SK-N-SH treated with all-trans-retinoic acid at 6 μM for 48 hours (cell line): ENCODE data around the gene PGAP2.

Experiments
- ATAC-seq: fragments of 200-7000 bp; cut with Tn5 transposase; 3 replicates; pipeline ENCODE4 v1.9.1; 2020; ENCODE audit warnings: mild to moderate bottlenecking, moderate library complexity
- ARNTL ChIP-seq: fragments of 450-650 bp; formaldehyde crosslinking; IDR thresholded peaks from 2 replicates; pipeline ENCODE4 v1.5.0; 2020; ENCODE audit warnings: low read depth, mild to moderate bottlenecking, moderate library complexity, borderline replicate concordance
- BACH2 ChIP-seq: fragments of 250-450 bp; sonication (Bioruptor Pico); IDR thresholded peaks from 2 replicates; pipeline ENCODE4 v1.9.0; 2021; ENCODE audit warnings: mild to moderate bottlenecking, borderline replicate concordance
- CREB5 ChIP-seq: fragments of 250-450 bp; sonication (Bioruptor Pico); IDR thresholded peaks from 2 replicates; pipeline ENCODE4 v1.5.1; 2020; ENCODE audit warnings: low read depth, mild to moderate bottlenecking, moderate library complexity
- CSDC2 ChIP-seq: fragments of 250-450 bp; sonication (Bioruptor Pico); IDR thresholded peaks from 2 replicates; pipeline ENCODE4 v1.5.0; 2020; ENCODE audit warnings: mild to moderate bottlenecking, moderate library complexity
- CSRNP3 ChIP-seq: fragments of 250-450 bp; sonication (Bioruptor Pico); IDR thresholded peaks from 2 replicates; pipeline ENCODE4 v1.5.1; 2021; ENCODE audit warnings: mild to moderate bottlenecking, moderate library complexity
- ESRRG ChIP-seq: fragments of 250-450 bp; sonication (Bioruptor Pico); IDR thresholded peaks from 2 replicates; pipeline ENCODE4 v1.6.1; 2021; ENCODE audit warnings: mild to moderate bottlenecking
- GLIS3 ChIP-seq: fragments of 250-450 bp; sonication (Bioruptor Pico); IDR thresholded peaks from 2 replicates; pipeline ENCODE4 v1.5.0; 2020; ENCODE audit warnings: mild to moderate bottlenecking, moderate library complexity
- ISL1 ChIP-seq: fragments of 250-450 bp; sonication (Bioruptor Pico); IDR thresholded peaks from 2 replicates; pipeline ENCODE4 v2.1.2; 2022; ENCODE audit warnings: mild to moderate bottlenecking, moderate library complexity
- OSR1 ChIP-seq: fragments of 250-450 bp; sonication (Bioruptor Pico); IDR thresholded peaks from 2 replicates; pipeline ENCODE4 v1.8.0; 2022; ENCODE audit warnings: moderate library complexity, mild to moderate bottlenecking, inconsistent platforms
- POU6F1 ChIP-seq: fragments of 250-450 bp; sonication (Bioruptor Pico); IDR thresholded peaks from 2 replicates; pipeline ENCODE4 v1.8.0; 2021; ENCODE audit warnings: low read depth, mild to moderate bottlenecking, moderate library complexity, borderline replicate concordance
- PPARA ChIP-seq: fragments of 250-450 bp; sonication (Bioruptor Pico); IDR thresholded peaks from 2 replicates; pipeline ENCODE4 v1.5.0; 2020; ENCODE audit warnings: mild to moderate bottlenecking, borderline replicate concordance
- RARB ChIP-seq: fragments of 250-450 bp; sonication (Bioruptor Pico); IDR thresholded peaks from 2 replicates; pipeline ENCODE4 v1.8.0; 2021; ENCODE audit warnings: mild to moderate bottlenecking, moderate library complexity
- SNAI2 ChIP-seq: fragments of 250-450 bp; sonication (Bioruptor Pico); IDR thresholded peaks from 2 replicates; pipeline ENCODE4 v1.5.0; 2020; ENCODE audit warnings: mild to moderate bottlenecking, moderate library complexity
- TCF4 ChIP-seq: fragments of 250-450 bp; sonication (Bioruptor Pico); IDR thresholded peaks from 2 replicates; pipeline ENCODE4 v1.8.0; 2021; ENCODE audit warnings: mild to moderate bottlenecking, moderate library complexity, borderline replicate concordance
- TOX ChIP-seq: fragments of 250-450 bp; sonication (Bioruptor Pico); IDR thresholded peaks from 2 replicates; pipeline ENCODE4 v1.8.0; 2021; ENCODE audit warnings: mild to moderate bottlenecking, moderate library complexity, borderline replicate concordance
- TSHZ2 ChIP-seq: fragments of 250-450 bp; sonication (Bioruptor Pico); IDR thresholded peaks from 2 replicates; pipeline ENCODE4 v1.5.0; 2020; ENCODE audit warnings: mild to moderate bottlenecking, moderate library complexity
- ZC3H10 ChIP-seq: fragments of 250-450 bp; sonication (Bioruptor Pico); IDR thresholded peaks from 2 replicates; pipeline ENCODE4 v1.5.1; 2021; ENCODE audit warnings: mild to moderate bottlenecking, moderate library complexity
- ZFP3 ChIP-seq: fragments of 250-450 bp; sonication (Bioruptor Pico); IDR thresholded peaks from 2 replicates; pipeline ENCODE4 v1.5.0; 2020; ENCODE audit warnings: mild to moderate bottlenecking, moderate library complexity
- ZFP30 ChIP-seq: fragments of 450-650 bp; formaldehyde crosslinking; IDR thresholded peaks from 2 replicates; pipeline ENCODE4 v1.5.0; 2022; ENCODE audit warnings: mild to moderate bottlenecking, moderate library complexity
- ZNF565 ChIP-seq: fragments of 450-650 bp; formaldehyde crosslinking; conservative IDR thresholded peaks from 2 replicates; pipeline ENCODE4 v1.5.0; 2020; ENCODE audit warnings: low read depth, mild to moderate bottlenecking, moderate library complexity
- ZNF70 ChIP-seq: fragments of 450-650 bp; formaldehyde crosslinking; IDR thresholded peaks from 2 replicates; pipeline ENCODE4 v1.5.0; 2020; ENCODE audit warnings: mild to moderate bottlenecking, moderate library complexity
- ZNF8 ChIP-seq: fragments of 450-650 bp; formaldehyde crosslinking; IDR thresholded peaks from 2 replicates; pipeline ENCODE4 v1.5.0; 2020; ENCODE audit warnings: mild to moderate bottlenecking, moderate library complexity

The PGAP2 gene

GRCh38 chr11:3831378-3832239 is 23.2 kb downstream of the PGAP2 start:
- no peak for TF ChIP-seq CSRNP3 (CRISPR knock-in tag)
- no peak for TF ChIP-seq PPARA (CRISPR knock-in tag)
- TF ChIP-seq GLIS3 (CRISPR knock-in tag): no peak
- TF ChIP-seq TOX (CRISPR knock-in tag): no peak
- no peak for TF ChIP-seq ZFP3 (CRISPR knock-in tag)
- TF ChIP-seq ZFP30 (CRISPR knock-in tag): no peak
- TF ChIP-seq ARNTL: no peak
- no peak for ATAC-seq

- TF ChIP-seq BACH2 (CRISPR knock-in tag) (no peak), PPARA (CRISPR knock-in tag) (no peak), ZFP3 (CRISPR knock-in tag) (no peak), TOX (CRISPR knock-in tag) (no peak), SNAI2 (CRISPR knock-in tag) (no peak), ARNTL (no peak), TSHZ2 (no peak), ZNF8 (CRISPR knock-in tag) (no peak)
- ATAC-seq: no peak
Measured at GRCh38 chr11:3832816-3833215, 24.5 kb downstream of the PGAP2 start.

GRCh38 chr11:3833449-3833848 is 25.1 kb downstream of the PGAP2 start:
- no peak for ATAC-seq
- TF ChIP-seq ZNF8 (CRISPR knock-in tag) (no peak), ISL1 (CRISPR knock-in tag) (no peak), OSR1 (CRISPR knock-in tag) (no peak), CREB5 (CRISPR knock-in tag) (no peak), ESRRG (no peak), ZNF565 (CRISPR knock-in tag) (no peak), GLIS3 (CRISPR knock-in tag) (no peak), SNAI2 (CRISPR knock-in tag) (no peak), CSRNP3 (CRISPR knock-in tag) (no peak), CSDC2 (CRISPR knock-in tag) (no peak), BACH2 (CRISPR knock-in tag) (no peak), PPARA (CRISPR knock-in tag) (no peak), POU6F1 (no peak), ZC3H10 (CRISPR knock-in tag) (no peak)

- ATAC-seq: no peak
- TF ChIP-seq ZC3H10 (CRISPR knock-in tag) (no peak), CSRNP3 (CRISPR knock-in tag) (no peak), RARB (CRISPR knock-in tag) (no peak), ARNTL (no peak), ZFP30 (CRISPR knock-in tag) (no peak), ESRRG (no peak), PPARA (CRISPR knock-in tag) (no peak), OSR1 (CRISPR knock-in tag) (no peak), ZNF70 (CRISPR knock-in tag) (no peak), POU6F1 (no peak), TOX (CRISPR knock-in tag) (no peak), BACH2 (CRISPR knock-in tag) (no peak), TCF4 (CRISPR knock-in tag) (no peak), SNAI2 (CRISPR knock-in tag) (no peak), ZFP3 (CRISPR knock-in tag) (no peak)
Measured at GRCh38 chr11:3834349-3834663, 25.9 kb downstream of the PGAP2 start.
